Fibroblast of skin of right biceps (primary cell): ENCODE results near the gene HMCN1.
A peak's percentile ranks its signal among the peaks of the same experiment; 100 is the strongest.

Experiments
- DNase-seq: peaks from one replicate; pipeline ENCODE4 v3.0.0-alpha.2; 2013

HMCN1 gene

GRCh38 chr1:185808631-185809030 lies 74.4 kb downstream of the HMCN1 start:
- peak; percentile 56 for DNase-seq

GRCh38 chr1:185811073-185811709 lies 77.0 kb downstream of the HMCN1 start:
- no peak for DNase-seq

GRCh38 chr1:185812934-185813333 lies 78.7 kb downstream of the HMCN1 start:
- DNase-seq, result no peak

DNA sequence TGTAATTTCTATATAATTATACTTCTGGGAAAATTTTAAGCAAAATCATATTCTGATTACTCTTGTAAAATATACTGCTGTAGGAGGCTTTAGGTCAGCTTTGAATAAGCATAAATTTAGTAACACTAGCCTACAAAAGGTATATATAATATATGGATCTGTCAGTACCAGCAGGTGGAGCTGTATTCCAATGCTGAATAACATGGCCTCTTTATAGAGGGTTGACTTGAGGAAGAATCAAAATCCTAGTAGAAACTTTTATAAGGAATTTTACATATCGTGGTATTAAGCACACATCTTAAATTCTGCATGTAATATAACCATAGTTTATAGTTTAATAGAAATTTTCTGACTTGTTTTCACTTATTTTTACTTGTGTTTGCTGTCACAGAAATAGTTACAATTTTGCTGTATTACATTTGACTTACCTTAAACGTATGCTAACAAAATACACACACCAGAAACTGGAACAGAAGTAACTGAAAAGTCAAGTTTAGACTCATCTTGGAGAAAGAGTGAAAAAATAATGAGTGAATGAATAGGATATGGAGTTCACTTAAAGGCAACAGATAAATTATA lies 79.3 kb downstream of the HMCN1 start:
- DNase-seq, result peak; percentile 69

- peak; percentile 86 for DNase-seq
Measured at GRCh38 chr1:185816460-185816859, 82.3 kb downstream of the HMCN1 start.

DNA sequence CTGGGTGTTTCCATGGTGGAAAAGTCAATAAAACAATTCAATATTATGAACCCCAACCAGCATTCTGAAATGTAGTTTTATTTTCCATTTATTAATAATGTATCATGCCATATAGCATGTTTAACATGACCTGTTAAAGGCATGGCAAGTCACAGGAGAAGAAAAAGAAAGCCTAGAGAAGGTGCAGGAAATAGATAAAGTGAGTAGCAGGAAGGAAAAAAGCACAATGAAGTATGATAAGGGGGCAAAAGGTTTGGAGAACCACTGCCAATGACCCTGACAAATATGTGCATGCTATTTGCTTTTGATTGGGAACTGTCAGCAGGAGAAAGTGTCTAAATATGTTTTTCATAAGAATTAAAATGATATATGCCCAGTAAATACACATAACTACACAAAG lies 85.6 kb downstream of the HMCN1 start:
- no peak for DNase-seq

DNA sequence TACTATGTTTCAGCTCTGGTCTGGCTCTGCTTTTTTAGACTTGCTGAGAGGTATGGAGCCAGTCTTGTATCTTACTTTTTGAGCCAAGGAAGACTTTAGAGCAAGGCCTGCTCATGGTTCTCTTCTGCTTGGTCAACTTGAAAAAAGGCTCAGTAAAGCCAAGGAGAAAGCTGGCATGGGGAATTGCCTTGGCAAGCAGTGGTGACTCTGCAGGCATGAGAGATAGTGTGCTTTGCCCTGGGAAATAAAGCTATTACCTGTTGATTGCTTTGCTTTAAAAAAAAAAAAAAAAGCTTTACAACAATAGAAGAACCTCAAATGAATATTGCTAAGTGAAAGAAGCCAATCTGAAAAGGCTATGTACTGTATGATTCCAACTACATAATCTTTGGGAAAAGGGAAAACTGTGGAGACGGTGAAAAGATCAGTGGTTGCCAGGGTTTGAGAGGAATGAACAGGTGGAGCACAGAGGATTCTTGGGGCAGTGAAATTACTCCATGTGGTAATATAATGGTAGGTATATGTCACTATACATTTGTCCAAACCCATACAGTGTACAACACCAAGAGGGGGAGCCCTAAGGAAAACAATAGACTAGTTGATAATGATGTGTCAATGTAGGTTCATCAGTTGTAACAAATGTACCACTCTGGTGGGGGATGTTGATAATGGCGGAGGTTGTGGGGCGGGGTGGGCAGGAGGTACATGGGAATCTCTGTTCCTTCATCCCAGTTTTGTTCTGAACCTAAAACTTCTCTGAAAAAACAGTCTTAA lies 87.6 kb downstream of the HMCN1 start:
- no peak for DNase-seq

GRCh38 chr1:185823467-185823866 lies 89.3 kb downstream of the HMCN1 start:
- peak; percentile 46 for DNase-seq

DNA sequence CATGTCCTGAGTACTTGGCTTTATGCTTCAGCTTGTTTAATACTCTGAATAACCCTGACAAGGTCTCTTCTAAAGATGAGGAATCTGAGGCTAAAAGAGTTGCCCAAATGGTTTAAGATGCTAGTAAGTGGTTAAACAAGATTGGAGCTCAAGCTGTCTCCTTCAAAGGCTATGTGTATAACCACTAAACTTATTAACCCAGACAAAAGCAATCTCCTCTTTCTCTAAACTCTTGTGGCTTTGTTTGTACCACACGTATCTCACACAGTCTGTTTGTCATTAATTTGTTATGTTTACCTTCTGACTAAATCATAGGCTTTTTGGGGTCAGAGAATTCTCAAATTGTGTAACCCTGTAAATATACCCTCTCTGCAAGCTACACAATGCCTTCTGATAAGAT lies 89.9 kb downstream of the HMCN1 start:
- no peak for DNase-seq

- peak; percentile 53 for DNase-seq
Measured at GRCh38 chr1:185825556-185825955, 91.4 kb downstream of the HMCN1 start.

- peak; percentile 51 for DNase-seq
Measured at GRCh38 chr1:185834371-185834905, 100.2 kb downstream of the HMCN1 start.

DNA sequence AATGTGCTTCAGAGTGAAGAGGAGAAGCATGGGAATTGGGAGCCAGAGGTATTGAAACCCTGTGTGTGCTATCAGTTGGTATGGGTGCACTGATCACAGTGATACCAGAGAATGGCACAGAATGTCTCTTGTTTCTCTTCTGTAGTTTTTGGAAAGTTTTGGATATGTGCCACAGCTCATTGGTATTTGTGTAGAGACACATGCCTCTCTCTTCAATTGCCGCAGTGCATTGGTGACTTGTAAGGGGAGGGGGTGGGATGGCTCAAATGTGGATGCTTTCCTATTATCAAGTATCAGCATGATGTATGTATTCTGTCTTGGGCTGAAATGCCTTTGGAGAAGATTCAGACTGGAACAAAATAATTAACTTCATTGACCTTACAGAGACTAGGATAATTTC lies 101.0 kb downstream of the HMCN1 start:
- no peak for DNase-seq

DNA sequence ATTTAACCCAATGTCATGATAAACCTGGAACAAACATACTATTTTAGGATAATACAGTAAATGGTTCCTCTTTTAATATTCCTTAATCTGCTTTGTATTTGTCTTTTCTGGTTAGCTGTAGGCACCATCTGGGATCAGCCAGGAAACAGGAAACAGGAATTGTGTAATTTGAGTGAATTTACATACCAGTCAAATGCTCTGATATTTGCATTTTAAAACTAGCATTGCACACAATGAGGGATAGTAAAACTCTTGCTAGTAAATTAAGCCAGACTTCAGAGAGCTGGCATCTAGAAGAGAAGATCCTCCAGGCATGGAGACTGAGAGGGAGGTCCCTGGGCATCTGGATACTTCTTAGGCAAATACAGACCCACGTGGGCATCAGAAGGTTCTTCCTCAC lies 103.5 kb downstream of the HMCN1 start:
- peak; percentile 22 for DNase-seq

DNA sequence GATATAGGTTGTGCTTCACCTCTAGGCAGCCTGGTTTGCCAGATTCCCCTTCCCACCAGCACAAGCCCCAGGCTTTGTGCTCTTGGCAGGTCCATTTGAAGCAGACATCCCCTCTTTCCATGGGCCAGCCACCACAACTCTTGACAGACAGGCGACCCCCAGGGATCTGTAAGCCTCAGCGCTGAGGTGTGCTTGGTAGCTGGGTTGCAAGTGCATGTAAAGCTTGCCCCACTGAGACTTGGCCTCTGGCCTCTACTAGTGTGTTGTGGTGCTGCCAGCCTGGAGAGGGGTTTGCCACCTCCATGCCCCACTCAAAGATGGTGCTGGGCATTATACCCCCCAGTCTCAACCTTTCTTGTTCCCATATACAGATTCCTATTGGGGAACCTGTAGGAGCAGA lies 103.9 kb downstream of the HMCN1 start:
- DNase-seq, result no peak

DNA sequence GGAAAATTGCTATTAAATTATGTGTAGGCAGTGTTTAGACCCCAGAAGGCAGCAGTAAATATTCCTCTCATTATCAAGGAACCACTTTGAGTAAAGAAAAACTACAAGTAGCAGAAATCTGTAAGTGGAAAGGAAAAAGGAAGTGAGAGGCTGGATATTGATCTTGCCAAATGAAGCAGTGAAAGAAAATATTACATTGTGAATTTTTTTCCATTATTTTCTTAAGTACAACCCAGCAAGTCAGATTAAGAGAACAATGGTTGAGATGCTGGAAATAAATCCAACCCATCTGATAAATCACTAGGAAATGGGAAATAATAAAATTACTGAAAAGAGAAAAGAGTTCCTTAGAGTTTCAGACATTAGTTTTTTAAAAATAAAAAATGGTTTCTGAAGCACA lies 106.7 kb downstream of the HMCN1 start:
- no peak for DNase-seq

DNA sequence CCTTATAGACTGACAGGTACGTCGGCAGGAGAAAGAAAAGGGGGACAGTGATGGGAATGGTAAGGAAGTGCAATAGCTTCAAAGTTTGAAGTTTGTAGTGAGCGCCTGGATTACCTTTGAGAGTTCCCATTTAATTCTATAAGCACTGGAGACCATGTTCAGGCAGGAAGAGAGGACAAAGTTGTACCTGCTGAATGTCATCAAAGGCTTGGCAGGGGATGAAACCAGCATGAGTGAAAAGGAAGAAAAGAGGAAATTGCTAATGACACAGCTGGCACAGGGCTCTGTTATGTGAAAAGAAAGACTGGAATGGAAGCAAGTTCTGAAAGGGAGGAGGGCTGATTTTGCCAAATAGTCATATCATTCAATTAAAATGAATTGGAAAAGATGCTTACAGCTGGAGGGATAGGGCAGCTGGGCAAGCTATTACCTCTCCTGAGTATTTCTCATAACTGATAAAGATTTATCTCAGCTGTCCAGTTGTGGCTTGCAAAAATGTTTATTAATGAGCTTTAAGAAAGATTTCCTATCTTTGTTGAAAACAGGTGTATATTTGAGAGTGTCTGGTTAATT lies 109.2 kb downstream of the HMCN1 start:
- DNase-seq, result no peak

GRCh38 chr1:185843986-185844385 lies 109.8 kb downstream of the HMCN1 start:
- peak; percentile 32 for DNase-seq

DNA sequence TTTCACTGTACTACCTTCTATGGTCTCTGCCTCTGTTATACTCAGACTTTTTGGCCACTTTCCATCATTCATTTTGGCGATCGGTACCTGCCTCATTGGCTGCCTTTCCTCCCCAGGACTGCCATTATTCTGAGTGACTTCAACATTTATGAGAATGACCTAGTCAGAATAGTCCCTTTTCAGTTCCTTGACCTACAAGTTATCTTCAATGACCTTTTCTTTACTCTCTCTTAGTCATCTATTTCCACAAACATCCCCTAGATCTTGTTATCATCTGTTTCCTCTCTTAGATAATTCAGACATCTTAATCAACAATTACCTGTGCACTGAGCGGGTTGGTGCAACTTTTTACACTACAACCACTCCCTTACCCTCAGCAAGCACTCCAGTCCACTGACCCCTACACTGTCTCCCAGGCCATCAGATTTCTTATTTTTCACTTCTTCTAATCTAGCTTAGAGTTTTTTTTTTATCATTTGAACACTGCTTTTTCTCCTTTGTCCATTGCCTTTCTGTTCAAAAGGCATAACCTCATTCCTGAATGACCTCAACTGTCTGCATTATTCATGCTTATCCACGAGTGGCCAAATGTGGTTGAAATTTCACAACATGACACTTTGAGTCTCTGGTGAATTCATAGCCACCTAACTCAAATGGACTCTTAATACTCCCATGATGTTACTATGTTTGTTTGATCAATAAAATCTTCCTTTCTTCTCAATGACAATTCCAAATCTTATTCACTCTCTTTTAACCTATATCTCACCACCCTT lies 112.7 kb downstream of the HMCN1 start:
- peak; percentile 46 for DNase-seq

GRCh38 chr1:185849014-185849413 lies 114.8 kb downstream of the HMCN1 start:
- DNase-seq, result no peak

GRCh38 chr1:185850366-185850765 lies 116.2 kb downstream of the HMCN1 start:
- peak; percentile 60 for DNase-seq

DNA sequence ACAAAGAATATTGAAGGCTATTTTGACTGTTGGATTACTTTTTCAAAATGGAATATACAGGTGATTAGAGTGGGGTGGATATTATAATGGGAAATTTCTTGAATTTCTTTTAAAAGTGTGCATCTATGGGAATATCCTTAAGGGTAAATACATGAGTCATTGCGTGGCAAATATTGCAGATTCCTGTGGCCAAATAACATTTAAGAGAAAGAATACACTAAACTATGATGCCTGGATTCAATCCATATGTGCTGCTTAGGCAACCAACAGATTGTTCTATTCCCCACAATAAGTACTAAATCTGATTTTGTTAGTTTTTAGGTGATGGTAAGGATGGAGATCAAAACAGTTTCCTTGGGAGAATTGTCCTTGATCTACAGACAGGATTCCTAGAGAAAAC lies 119.5 kb downstream of the HMCN1 start:
- peak; percentile 89 for DNase-seq

DNA sequence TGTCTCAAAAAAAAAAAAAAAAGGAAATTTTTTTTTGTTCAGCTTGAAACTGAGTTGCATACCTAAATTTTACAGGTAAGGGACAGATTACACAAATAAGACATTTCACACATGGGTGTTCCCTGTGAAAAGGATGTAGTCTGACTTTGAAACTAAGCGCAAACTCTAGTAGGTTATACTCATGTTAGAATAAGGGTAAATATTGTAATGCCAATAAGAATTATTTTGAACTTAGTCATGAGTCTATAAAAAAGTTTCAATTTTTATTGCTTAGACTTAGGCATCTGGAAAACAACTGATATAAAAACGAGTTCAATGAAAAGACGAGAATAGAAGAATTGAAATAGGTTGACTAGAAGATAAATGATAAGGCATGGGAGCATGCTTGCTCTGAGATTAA lies 122.3 kb downstream of the HMCN1 start:
- no peak for DNase-seq

DNA sequence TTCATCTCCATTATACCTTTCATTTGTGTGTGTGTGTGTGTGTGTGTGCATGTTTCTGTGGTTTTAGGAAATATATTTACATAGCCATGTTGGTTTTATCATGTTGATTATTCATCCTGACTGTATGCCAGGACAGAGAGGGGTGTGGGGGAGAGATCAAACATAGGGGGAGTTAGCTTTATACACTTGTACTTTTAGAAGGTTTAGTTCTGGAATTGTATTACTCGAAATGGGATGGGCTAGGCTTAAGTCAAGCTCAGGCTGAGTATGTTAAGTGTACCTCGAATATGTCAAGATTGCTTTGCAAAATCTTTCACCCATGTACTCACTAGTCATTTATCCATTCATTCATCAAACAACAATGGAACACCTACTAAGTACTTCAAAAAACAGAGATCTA lies 123.3 kb downstream of the HMCN1 start:
- peak; percentile 64 for DNase-seq
